IPS DF 4.7 (cell line): ENCODE results near the gene ZNF428.
"Not testable (repeated sequence)": the region's sequence is repeated elsewhere in the genome, so short reads cannot be mapped to it uniquely, and the experiment has no call there.

Experiments
- DNase-seq: peaks from one replicate; pipeline ENCODE4 v3.0.0-alpha.2; 2013; ENCODE audit warnings: low spot score; ENCODE audit errors: extremely low read depth

ZNF428 gene

DNA sequence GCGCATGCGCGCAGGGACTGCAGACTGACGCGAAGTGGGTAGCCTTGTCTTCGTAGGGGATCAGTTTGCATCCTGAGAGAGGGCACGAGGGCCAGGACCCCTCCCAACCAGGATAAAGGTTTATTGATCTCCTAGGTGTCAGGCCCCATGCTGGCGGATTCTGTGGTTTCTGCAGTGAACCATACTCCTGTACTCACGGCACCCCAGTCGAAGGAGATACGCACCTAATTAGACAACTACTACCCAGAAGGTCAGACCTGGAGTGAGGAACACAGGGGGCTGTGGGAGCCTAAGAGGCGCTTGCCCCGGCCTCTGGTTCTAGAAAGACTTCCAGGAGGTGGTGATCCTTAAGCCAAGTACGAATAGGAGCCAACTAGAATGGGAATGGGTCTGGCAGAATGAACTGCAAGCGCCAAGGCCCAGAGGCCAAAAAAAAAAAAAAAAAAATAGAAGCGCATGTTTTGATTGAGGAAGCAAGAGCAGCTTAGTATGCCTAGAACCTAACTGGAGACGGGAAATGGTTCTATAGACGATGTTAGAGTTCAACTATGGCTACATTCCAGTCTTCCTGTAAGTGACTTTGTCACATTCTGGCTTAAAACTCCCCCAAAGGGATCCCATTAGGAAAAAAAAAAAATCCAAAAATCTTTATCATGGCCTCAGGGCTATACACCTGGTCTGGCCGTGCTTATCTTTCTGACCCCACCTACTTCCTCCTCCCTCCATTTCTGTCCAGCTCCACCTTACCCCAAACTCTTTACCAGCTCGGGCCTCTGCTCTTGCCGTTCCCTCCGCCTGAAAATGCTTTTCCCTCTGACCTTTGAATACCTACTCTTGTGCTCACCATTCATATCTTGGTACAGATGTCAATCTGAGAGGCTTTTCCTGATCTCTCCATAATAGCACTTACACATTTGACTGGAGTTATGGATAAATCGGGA lies 902 bp upstream of the ZNF428 start:
- no peak for DNase-seq

DNA sequence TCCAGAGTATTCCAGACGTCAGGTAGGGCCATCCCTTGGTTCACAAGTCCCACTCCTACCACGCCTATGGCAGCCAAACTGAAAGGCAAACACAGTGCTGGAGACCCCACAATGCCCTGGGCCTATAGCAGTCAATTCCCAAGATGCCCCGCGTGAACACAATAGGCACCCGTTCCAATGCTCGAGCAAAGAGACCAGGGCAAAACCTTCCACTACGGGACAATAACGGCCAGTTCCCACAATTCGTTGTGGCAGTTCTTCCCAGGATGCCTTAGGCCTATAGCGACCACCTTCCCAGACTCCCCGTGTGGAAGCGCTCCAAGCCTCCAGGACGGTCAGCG lies 538 bp downstream of the ZNF428 start:
- DNase-seq = no peak

DNA sequence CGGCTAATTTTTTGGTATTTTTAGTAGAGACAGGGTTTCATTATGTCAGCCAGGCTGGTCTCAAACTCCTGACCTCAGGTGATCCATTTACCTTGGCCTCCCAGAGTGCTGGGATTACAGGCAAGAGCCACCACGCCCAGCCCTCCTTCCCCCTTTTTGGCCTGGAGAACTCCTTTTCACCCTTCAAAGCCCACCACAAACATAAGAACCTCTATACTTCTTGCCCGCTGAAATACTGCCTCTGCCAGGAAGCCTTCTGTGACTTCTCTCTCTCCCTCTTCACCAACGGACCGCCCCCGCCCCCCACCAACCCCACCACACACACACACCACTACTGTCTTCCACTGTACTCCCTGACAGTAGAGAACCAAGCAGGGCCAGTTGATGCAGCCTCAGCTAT lies 2.5 kb downstream of the ZNF428 start:
- no peak for DNase-seq

DNA sequence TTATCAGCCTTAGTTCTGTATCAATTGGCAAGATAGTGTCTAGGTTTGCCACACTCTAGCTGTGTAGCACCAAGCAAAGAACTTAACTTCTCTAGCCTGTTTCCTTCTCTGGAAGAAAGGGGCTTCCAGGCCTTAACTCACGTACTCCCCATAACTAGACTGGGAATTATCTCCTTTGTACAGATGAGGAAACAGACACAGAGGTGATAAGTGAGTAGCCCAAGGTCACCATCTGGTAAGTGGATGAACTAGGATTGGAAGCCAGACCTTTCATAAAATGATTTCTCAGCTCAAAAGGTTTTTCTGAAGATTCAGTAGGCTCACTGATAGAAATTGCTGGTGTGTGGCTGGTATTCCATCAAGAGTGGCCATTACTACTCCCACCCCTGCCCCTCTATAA lies 3.1 kb downstream of the ZNF428 start:
- DNase-seq = no peak

DNA sequence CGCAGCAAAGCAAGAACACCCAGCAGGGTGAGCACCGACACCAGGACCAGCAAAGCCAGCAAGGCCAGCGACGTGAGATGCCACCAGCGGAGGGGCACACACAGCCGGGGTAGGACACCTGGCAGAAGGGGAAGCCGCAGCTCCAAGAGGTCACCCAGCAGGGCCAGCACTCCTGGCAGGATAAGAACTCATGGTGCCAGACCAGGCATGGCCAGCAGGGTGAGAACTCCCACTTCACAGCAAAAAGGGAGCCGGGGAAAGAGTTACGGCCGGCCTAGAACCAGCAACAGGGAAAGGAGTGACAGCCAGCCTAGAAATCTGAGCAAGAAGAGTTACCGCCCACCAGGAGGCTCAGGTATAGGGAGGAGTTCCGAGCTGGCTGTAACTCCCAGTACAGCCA lies 7.1 kb downstream of the ZNF428 start:
- no peak for DNase-seq

DNA sequence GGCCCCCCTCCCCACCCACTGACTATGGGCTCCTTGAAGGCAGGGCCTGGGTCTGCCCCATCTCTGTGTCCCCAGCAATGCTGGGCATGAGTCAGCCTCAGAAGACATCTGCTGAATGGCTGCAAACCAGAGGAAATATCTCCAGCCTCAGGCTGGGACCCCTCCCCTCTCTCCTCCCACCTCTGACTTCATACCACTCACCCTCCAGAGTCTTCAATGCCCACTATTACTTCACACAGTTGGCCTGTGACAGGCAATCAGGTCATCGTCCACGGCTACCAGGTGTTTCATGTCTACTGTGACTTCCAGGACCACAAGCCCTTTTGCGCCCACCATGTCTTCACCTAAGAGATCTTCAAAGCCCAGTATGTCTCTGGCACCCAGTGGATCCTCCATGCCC lies 7.6 kb downstream of the ZNF428 start, which contains the start of gene SRRM5:
TSS of gene SRRM5 (plus strand) at position 301 of the 400 bp plus-strand sequence. CDS start at position 335, 34 bp downstream.
- DNase-seq = no peak

DNA sequence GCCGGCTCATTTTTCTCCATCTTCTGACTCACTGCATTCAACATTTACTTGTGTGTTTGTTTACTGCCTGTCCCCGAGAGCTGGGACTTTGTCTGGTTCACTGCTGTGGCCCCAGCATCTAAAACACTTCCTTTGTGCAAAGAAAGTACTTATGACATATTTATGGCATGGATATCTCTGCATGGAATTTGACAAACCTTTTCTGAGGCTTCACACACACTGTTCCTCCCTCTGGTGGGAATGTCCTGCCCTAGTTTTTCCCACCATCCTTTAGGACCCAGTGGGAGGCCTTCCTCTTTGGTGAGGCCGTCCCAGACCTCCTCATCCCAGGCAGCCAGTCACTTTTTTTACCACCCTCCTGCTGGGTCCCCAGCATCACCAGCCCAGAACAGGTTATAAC lies 8.9 kb downstream of the ZNF428 start:
- no peak for DNase-seq

DNA sequence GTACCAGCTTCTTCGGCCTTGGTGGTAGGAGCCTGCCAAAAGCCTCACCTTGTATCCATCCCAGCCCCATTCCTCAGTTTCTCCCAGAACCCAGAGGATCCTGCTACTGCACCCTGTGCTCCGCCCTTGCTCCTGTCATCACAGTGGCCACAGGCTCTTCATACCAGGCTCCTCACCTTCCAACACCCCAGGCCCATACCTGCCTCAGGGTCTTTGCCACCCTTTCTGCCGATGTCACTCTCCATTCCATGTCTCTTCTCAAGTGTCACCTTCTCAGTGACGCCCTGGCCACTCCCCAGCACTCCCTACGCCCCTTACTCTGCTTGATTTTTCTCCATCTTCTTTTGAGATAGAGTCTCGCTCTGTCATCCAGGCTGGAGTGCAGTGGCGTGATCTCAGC lies 9.6 kb downstream of the ZNF428 start:
- no peak for DNase-seq

DNA sequence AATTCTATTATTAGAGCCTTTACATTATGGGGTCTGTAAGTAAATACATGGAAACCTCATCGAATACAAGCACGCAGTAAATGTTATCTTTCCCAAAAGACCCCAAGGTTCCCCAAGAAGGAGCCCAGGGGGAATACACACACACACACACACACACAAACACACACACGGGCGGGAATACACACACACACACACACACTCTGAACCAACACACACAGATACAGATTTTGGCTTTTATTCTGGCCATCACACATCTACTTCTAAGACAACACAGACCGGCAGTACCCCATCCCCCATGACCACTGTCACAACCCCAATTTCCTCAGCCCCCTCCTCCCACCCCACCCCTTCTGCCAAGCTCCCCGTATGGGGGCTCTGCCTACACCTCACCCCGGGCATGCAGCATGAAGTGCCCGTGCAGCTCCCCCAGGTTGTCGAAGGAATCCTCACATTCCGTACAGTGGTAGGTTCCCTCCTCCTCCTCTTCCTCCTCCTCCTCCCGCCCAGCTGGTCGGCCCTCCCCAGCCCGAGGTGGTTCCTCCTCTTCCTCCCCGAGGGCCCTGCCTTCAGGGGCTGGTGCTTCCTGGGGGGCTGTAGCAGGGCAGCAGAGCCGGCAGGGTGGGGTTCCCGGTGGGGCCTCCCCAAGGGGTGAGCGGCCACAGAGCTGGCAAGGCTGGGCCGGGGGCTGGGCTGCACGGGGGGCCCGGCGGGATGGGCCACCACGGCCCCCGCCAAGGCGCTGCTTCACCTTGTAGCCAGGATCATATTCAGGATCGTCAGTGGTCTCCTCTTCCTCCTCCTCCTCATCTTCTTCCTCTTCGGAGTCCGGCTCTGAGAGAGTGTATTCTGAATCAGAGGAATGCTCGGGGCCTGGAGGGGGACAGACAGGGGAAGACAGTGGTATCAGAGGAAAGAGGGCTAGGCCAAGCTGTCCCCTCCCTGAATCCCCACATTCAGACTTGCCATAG lies 11.9 kb downstream of the ZNF428 start:
- no peak for DNase-seq

DNA sequence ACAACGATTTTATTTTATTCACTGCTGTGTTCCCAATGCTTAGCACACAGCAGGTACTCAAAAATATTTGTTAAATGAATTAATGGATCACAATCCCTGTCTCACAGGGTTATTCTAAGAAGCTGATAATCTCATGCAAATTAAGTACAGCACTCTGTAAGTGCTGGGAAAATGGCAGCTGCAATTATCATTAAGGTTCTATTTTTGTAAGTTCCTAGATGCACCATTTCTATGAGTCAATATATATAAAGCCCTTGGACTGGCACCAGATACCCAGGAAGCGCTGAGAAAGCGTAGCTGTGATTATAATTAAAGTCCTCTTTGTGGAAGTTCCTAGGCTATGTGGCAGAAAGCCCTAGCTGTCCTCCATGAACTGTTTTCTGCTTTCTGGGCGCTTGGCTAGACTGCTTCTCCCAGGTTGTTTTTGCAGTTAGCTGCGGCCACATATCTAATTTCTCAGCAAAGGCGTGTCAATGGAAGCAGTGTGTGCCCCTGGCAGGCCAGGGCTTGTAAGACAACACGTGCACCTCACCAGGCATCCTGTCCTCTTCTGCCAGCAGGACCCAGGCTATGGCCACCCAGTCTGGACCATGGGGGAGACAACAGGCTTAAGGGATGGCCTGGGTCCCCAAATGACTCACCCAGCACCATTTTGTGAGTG lies 12.7 kb downstream of the ZNF428 start:
- DNase-seq = no peak

DNA sequence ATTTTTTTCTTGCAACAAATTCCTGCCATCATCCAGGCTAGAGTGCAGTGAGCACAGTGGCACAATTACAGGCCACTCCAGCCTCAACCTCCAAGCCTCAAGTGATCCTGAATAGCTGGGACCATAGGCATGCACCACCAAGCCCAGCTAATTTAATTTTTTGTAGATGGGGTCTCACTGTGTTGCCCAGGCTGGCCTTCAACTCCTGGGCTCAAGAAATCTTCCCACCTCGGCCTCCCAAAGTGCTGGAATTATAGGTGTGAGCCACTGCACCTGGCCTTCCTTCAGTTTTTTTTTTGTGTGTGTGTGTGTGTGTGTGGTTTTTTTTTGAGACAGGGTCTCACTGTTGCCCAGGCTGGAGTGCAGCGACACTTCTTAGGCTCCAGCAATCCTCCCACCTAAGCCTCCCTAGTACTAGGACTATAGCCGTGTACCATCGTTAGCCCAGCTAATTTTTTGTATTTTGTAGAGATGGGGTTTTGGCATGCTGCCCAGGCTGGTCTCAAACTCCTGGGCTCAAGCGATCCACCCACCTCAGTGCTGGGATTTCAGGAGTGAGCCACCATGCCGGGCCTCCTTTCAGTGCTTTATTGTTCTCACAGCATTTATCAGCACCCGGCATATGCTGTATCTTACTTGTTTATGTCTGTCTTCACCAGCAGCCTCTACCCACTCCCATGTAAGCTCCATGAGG lies 13.4 kb downstream of the ZNF428 start:
- DNase-seq = no peak

DNA sequence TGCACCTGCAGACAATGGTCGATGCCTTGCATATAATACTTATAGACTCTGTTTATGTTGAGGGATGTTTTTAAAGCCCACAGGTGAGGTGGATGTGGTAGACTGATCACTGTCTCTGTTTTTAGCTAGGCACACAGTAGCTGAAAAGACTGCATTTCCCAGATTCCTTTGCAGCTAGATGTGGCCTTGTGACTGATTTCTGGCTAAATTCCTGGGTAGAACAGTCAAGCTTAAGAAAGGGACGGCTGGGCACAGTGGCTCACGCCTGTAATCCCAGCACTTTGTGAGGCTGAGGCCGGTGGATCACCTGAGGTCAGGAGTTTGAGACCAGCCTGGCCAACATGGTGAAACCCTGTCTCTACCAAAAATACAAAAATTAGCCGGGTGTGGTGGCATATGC lies 19.1 kb downstream of the ZNF428 start:
- DNase-seq = not testable (repeated sequence)

DNA sequence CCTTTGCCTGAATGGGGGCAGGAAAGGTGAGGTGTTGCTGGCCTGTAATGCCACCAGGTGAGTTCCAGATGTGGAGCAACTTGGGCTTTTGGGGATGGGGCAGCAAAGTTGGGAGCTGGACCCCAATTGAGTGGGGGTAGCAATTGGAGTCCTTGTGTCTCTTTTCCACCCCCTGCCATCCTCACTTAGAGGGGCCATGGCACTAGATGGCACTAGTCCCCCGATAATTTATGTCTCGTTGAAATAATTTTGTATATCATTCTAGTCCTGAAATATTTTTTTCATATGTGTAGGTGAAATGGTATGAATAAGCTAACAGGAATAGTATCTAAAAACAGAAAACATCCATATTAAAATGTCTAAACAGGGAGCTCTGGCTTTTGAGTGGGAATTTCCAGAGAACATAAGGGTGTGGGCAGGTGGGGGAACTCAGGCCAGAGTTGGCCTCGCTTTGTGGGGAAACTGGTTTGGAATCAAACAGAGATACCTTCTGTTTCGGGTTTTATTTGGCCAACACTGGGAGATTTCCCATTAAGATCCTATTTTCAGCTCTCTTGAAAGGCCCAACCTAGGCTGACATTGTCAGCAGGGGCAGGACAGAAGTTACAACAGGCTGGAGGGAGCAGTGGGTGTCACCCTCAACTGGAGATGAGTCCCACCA lies 19.7 kb downstream of the ZNF428 start:
- no peak for DNase-seq

DNA sequence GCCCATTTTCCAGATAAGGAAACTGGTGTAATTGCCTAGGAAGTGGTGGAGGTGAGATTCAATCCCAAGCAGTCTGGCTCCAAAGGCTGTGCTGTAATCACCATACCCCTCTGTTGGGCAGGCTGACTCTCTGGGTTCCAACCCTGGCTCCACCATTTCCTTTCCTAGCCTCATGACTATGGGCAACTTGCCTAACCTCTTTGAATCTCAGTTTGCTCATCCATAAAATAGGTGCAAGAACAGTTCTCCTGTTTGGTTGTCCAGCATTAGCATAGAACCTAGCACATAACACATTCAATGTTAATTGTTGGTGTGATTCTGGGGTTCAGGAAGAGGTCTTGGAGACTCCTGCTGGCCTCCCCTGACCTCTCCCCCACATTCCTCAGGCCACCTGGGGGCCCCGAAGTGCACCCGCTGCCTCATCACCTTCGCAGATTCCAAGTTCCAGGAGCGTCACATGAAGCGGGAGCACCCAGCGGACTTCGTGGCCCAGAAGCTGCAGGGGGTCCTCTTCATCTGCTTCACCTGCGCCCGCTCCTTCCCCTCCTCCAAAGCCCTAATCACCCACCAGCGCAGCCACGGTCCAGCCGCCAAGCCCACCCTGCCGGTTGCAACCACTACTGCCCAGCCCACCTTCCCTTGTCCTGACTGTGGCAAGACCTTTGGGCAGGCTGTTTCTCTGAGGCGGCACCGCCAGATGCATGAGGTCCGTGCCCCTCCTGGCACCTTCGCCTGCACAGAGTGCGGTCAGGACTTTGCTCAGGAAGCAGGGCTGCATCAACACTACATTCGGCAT lies 20.8 kb downstream of the ZNF428 start:
- DNase-seq = no peak

DNA sequence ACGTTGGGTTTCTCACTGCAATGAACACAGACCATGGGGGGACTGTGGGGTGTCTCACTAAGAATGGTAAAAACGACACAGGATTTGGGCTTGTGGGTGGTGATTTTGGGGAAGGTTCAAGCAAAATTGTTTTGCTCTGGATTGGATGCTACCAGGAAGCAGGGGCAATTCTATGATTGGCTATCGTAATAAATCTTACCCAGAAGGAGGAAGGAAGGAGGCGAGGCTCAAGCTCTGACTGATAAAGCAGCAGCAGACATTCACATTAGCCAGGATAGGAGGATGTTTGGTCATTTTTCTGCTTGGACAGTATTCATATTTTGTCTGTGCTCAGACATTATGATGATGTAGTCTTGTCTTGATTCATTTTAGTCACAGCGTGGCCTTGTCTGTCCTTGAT lies 21.6 kb downstream of the ZNF428 start:
- DNase-seq = no peak

DNA sequence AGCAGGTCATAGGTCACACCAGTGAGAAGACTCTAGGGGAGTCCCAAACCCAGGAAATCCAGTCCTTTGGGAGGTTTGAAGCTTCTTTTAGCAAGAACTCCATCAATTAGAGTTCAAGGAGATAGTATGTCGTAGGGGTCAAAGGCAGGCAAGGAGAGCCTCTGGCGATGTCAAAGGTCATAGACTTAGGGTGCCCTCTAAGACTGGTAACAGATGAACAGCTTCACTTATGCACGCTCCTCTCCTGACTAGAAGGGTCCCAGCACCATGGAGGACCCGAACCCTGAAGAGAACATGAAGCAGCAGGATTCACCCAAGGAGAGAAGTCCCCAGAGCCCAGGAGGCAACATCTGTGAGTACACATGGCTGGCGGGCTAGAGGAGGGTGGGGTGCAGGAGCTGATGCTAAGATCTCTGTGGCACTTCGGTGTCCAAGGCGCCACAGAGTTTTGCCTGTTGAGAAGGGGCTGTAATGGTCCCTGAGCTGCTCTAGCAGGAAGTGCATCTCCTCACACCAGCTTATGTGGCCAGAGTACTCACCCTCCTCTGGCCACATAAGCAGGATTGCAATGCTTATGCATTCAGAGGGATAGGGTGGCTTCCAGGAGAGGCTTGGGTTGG lies 22.5 kb downstream of the ZNF428 start:
- no peak for DNase-seq

DNA sequence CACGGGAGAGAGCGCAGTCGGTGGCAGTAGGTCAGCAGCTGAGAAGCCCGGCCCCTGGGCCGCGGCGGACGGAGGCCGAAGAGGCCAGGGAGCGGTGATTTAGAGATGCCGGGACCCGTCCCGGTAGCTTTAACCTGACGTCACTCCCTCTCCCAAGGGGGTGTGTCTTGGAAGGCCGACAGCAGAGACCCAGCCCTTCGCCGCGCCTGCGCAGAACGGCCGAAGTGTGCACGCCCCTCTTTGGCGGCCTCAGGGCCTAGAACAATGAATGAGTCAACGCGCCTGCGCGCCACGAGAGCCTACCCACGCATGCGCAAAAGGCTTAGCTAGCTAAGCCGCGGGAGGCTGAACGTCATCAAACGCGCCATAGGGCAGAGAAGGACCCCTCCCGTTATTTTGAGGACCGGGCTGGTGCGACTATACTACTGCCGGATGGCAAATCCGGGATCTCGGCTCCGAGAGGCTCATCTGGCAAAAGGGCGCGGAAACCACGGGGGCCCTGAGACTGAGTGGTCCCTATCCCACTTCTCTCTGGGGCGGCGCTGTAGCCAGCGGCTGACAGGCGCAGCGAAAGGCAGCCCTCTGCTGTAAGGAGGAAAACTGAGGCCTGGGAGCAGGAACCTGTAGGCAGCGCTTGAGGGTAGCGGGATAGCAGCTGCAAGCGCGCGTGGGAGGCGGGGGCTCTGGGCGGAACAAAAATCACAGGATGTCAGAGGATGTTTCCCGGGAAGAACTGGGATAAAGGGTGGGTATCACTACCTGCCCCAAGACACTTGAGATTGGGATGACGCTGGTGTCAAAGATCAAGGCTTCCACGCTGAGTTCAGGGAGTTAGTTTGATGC lies 23.2 kb downstream of the ZNF428 start, which contains the start of the genes IRGQ and ZNF576:
TSS of gene IRGQ (minus strand) at position 136 of the 843 bp plus-strand sequence. CDS start 796 bp downstream, outside the sequence.
TSS of gene ZNF576 (plus strand) at position 597 of the 843 bp plus-strand sequence. CDS start 514 bp downstream, outside the sequence.
- DNase-seq = peak; percentile 99

DNA sequence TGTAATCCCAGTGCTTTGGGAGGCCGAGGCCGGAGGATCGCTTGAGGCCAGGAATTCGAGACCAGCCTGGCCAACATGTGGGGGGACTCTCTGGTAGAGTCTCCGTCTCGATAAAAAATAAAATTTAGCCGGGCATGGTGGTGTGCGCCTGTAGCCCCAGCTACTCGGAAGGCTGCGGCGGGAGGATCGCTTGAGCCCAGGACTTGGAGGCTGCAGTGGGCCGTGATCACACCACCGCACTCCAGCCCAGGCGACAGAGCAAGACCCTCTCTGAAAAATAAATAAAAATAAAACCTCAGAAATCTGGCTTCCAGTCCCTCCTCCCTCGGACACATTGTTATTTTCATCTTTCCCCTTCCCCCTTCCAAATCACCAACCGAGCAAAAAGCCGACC lies 23.8 kb downstream of the ZNF428 start:
- DNase-seq = no peak
